Stimulated activated CD8-positive, alpha-beta memory T cell treated with anti-CD3 and anti-CD28 coated beads, Interleukin-2, amount 100 ng/mL, for 1 hour (primary cell): ENCODE results near the gene NDUFAF3.
"Not testable (repeated sequence)": the region's sequence is repeated elsewhere in the genome, so short reads cannot be mapped to it uniquely, and the experiment has no call there.

Source experiments
- DNase-seq, 2 donors: peaks; one replicate each; pipeline ENCODE4 v3.0.0-alpha.2; 2020; ENCODE audit warnings: low read depth in 2 of 2

Gene NDUFAF3

GRCh38 chr3:48999085-48999858 lies 22.6 kb upstream of the NDUFAF3 start:
- DNase-seq = no peak

GRCh38 chr3:49001155-49001554 lies 20.8 kb upstream of the NDUFAF3 start:
- no peak for DNase-seq

GRCh38 chr3:49004352-49005302 lies 17.3 kb upstream of the NDUFAF3 start:
- no peak for DNase-seq

- DNase-seq = no peak
These were observed 16.6 kb upstream of the NDUFAF3 start for GRCh38 chr3:49005303-49005680.

- no peak for DNase-seq
These were observed 15.9 kb upstream of the NDUFAF3 start for GRCh38 chr3:49005998-49006397.

- DNase-seq = no peak
These were observed 15.4 kb upstream of the NDUFAF3 start for GRCh38 chr3:49006408-49007067.

- peak; percentile 94 for DNase-seq
These were observed 14.7 kb upstream of the NDUFAF3 start, which contains the start of gene WDR6 for GRCh38 chr3:49007068-49007770. WDR6 (plus strand) TSS chr3:49007391; CDS start chr3:49007432, 41 bp downstream.

GRCh38 chr3:49007771-49008528 lies 14.0 kb upstream of the NDUFAF3 start:
- DNase-seq = peak; percentile 68 to 85

- not testable (repeated sequence) for DNase-seq
These were observed 13.3 kb upstream of the NDUFAF3 start for GRCh38 chr3:49008627-49009026.

GRCh38 chr3:49009396-49009795 lies 12.5 kb upstream of the NDUFAF3 start:
- DNase-seq = no peak

- no peak for DNase-seq
These were observed 9.4 kb upstream of the NDUFAF3 start for GRCh38 chr3:49012441-49013017.

- no peak for DNase-seq
These were observed 8.7 kb upstream of the NDUFAF3 start for GRCh38 chr3:49013113-49013737.

- no peak for DNase-seq
These were observed 7.9 kb upstream of the NDUFAF3 start for GRCh38 chr3:49013738-49014660.

- no peak for DNase-seq
These were observed 6.8 kb upstream of the NDUFAF3 start for GRCh38 chr3:49015072-49015471.

- DNase-seq = no peak
These were observed 6.2 kb upstream of the NDUFAF3 start for GRCh38 chr3:49015765-49016164.

GRCh38 chr3:49016414-49017228 lies 5.3 kb upstream of the NDUFAF3 start:
- DNase-seq = no peak

- no peak for DNase-seq
These were observed 4.5 kb upstream of the NDUFAF3 start for GRCh38 chr3:49017229-49017970.
